Thyroid gland (tissue), 4 donors: ENCODE results near the gene HOTAIR.

ENCODE experiments used
- POLR2A ChIP-seq, 2 donors: fragments of 450-650 bp; IDR thresholded peaks; one replicate each; pipeline ENCODE4 v1.6.1; 2017; ENCODE audit warnings: antibody characterized with exemption in 2 of 2, mild to moderate bottlenecking in 2 of 2, moderate library complexity in 1 of 2
- TF ChIP-seq, protein P1 (sequence below), 6 experiments: fragments of 200-600 bp in 3 of 6; fragments of 450-650 bp in 3 of 6; sonication (generic) in 3 of 6; IDR thresholded peaks; one replicate each; pipeline ENCODE4 v1.5.1; 2016 to 2019; ENCODE audit warnings: antibody characterized with exemption in 6 of 6, mild to moderate bottlenecking in 2 of 6, inconsistent platforms in 1 of 6, moderate library complexity in 1 of 6

DNA sequence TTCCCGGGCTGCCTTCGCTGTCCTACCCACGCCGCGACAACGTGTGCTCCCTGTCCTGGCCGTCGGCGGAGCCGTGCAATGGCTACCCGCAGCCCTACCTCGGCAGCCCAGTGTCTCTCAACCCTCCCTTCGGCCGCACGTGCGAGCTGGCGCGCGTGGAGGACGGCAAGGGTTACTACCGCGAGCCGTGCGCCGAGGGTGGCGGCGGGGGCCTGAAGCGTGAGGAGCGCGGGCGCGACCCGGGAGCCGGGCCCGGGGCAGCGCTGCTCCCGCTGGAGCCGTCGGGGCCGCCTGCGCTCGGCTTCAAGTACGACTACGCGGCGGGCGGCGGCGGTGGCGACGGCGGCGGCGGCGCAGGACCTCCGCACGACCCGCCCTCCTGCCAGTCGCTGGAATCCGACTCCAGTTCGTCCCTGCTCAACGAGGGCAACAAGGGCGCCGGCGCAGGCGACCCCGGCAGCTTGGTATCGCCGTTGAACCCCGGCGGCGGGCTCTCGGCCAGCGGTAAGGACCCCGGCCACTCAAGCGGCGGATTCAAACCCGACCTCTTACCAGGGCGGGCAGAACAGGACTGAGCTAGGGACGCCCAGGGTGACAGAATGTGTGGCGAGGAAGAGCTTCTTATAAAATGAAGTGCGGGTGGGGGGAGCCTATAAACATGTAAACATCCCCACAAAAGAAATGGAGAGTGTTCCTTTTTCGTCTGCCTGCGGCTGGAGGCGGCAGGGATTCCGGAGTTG is 19.5 kb downstream of the HOTAIR start:
- TF ChIP-seq, protein P1, sequence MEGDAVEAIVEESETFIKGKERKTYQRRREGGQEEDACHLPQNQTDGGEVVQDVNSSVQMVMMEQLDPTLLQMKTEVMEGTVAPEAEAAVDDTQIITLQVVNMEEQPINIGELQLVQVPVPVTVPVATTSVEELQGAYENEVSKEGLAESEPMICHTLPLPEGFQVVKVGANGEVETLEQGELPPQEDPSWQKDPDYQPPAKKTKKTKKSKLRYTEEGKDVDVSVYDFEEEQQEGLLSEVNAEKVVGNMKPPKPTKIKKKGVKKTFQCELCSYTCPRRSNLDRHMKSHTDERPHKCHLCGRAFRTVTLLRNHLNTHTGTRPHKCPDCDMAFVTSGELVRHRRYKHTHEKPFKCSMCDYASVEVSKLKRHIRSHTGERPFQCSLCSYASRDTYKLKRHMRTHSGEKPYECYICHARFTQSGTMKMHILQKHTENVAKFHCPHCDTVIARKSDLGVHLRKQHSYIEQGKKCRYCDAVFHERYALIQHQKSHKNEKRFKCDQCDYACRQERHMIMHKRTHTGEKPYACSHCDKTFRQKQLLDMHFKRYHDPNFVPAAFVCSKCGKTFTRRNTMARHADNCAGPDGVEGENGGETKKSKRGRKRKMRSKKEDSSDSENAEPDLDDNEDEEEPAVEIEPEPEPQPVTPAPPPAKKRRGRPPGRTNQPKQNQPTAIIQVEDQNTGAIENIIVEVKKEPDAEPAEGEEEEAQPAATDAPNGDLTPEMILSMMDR (IDR thresholded peaks at IDR 0.05), result no peak
- no peak for TF ChIP-seq POLR2A (IDR thresholded peaks at IDR 0.05)
